AG09309 (cell line): ENCODE measurements around the gene S100A14.

Experiments
- DNase-seq: peaks from one replicate; pipeline ENCODE4 v3.0.0-alpha.2; 2010; ENCODE audit warnings: low read depth
- H3K4me3 ChIP-seq: 2 replicates; pipeline ENCODE4 v1.5.1; 2011; ENCODE audit warnings: mild to moderate bottlenecking, low read depth, low read length, moderate library complexity; ENCODE audit not compliant: control insufficient read depth
- CTCF ChIP-seq: IDR thresholded peaks from 2 replicates; pipeline ENCODE4 v1.5.1; 2011; ENCODE audit warnings: mild to moderate bottlenecking, low read depth, low read length, inconsistent platforms; ENCODE audit not compliant: insufficient read depth, control insufficient read depth; ENCODE audit errors: missing control alignments

The S100A14 gene

GRCh38 chr1:153627715-153628626 is 11.8 kb upstream of the S100A14 start, which contains the start of gene S100A1:
TSS of gene S100A1 (plus strand) at chr1:153628434. CDS start at chr1:153630522, 2,088 bp downstream.
- no peak for DNase-seq
- no peak for TF ChIP-seq CTCF
- peak within 1 kb of the TSS; percentile 91 for H3K4me3 ChIP-seq

GRCh38 chr1:153626904-153627714 is 11.0 kb upstream of the S100A14 start, which contains the start of gene S100A13:
TSS of gene S100A13 (minus strand) at chr1:153627505. CDS start at chr1:153626472, 1,033 bp downstream.
- peak; percentile 85 for DNase-seq
- peak within 1 kb of the TSS; percentile 91 for H3K4me3 ChIP-seq
- peak; percentile 69 for TF ChIP-seq CTCF

DNA sequence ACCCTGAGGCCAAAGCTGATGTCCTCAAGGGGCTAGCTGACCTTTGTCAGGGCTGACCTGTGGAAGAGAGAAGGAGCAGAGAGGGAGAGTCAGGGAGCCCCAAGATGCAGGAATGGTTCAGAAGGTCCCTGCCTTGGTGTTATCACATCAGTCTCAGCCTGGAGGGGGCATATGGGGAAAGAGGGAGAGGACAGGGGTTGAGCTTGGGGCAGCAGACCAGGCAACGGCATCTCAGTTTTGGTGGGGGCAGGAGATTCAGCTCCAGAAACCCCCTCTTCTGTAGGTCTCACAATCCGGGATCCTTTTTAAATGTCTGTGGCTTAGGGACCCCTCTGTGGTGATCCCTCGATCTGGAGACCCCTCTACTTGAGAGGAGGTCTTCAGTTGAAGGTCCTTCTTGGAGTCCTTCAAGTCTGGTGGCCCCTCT is 10.4 kb upstream of the S100A14 start:
- DNase-seq: no peak
- H3K4me3 ChIP-seq: peak overlapping the region; percentile 91
- no peak for TF ChIP-seq CTCF

DNA sequence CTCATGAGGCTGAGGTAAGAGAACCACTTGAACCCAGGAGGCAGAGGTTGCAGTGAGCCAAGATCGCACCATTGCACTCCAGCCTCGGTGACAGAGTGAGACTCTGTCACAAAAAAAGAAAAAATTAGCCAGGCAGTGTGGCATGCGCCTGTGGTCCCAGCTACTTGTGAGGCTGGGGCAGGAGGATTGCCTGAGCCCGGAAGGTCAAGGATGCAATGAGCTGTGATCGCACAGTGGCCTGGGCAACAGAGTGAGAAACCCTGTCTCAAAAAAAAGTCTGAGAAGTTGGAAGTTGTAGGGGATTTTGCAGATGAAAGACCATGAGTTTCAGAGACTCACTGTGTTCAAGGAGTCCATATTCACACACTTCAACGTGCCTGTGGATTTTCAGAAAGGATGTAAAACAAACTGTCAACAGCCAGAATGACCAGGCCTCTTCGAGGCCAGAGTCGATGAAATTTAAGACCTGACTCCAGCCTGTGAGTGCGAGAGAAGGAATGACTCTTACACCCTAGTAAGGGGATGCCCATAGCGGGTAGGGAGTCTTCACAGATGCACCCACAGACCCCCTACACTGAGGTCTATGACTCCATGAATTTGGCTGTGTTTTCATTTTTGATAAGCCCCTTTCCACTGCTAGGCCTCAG is 9.0 kb upstream of the S100A14 start:
- no peak for DNase-seq
- no peak for TF ChIP-seq CTCF
- H3K4me3 ChIP-seq: no peak overlapping the region

- no peak for DNase-seq
- no peak for TF ChIP-seq CTCF
- no peak overlapping the region for H3K4me3 ChIP-seq
These were observed 7.0 kb upstream of the S100A14 start for GRCh38 chr1:153623101-153623500.

DNA sequence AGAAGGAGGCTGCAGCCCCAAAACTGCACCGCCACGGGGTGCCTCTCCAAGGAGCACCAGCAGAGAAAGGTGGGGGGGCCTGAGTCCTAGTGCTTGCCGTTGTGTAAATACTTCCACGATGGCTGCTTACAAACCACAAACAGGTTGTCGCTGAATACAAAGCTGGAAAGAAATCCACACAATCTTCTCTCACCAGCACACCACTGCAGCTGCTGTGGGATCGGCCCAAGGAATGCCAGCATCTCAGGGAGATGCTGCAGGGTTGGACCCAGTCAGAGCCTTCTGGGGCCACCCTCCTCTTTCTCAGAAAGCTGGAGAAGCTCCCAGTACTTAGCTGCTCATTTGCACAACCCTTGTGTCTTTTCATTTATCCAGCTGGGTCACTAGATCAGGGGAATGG is 3.0 kb upstream of the S100A14 start:
- TF ChIP-seq CTCF: no peak
- DNase-seq: no peak
- H3K4me3 ChIP-seq: no peak overlapping the region
